ENCODE results near the gene CD247.

The CD247 gene

DNA sequence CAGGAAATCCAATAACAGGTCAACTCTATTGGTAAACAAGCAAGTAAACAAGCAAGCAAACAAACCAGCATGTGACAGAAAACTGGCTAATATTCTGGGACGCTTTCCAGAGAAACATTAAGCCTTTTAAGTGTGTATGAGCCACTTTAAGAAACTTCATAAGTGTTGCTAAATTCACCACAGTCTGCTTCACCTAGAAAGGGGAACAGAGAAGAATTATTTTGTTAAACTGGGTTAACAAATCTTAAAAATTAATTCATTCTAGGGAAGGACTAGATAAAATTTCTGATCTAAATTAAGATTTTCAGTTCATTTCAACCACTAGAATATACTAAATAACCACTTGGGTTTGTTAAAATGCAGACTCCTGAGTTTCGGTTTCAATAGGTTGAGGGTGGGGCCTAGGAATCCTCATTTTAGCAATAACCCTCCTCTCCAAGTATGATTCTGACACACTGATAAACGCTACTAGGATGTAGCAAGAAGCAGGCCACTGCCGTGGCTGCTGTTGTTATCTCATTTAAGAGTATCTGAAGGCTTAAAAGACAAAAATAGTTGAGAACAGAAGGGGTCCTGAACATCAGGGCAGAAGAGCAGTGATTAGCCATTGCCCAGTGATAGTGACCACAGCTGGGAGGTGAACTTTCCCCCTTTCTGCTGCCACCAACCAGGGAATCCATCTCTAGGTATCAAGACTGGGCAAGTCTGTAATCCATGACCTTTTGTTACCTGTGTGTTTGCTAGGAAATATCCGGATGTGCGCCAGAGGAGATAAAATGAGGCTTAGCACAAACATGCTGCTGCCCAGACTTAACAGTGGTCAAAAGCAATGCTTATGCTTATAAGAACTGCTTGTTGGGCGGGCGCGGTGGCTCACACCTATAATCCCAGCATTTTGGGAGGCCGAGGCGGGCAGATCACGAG lies 24.0 kb upstream of the CD247 start:
- DNase-seq (ENCODE audit: insufficient read length, low spot score): no peak
- FAIRE-seq: peak; percentile 86

DNA sequence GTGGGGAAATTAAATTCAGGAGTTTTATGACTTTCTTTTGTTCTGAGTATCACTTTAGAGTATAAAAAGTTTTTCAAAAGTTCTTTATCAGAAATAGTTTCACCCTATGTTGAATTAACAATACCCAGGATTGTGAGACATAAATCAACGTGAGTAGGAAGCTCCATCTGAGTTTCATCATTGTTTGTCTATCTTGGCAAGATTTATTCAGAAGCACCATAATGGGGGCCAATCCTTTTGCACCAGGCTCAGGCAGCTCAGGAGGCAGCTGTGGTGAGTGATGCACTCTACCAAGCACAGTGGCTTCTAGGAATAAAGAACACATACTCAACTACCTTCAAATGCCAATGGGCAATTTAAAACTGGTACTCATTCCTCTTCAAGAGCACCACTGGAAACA lies 23.3 kb upstream of the CD247 start:
- no peak for FAIRE-seq

DNA sequence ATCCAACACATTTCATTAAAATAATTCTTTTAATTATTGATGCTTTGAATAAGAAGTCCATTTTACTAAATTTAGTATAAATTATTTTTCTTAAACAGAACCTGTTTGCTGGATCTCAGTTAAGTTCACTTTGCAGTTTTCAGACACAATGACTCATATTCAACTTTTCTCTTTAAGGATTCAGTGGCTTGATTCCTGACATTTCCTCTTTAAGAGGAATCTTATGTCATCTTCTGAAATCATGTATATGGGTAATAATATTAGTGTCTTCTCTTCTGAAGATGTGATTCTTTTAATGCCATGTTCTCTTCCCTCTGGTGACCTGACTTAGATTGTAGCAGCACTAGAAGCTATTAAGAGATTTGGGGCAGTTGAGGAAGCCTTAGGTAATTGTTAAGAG lies 22.7 kb upstream of the CD247 start:
- no peak for FAIRE-seq
- DNase-seq (ENCODE audit: insufficient read length, low spot score): no peak

More for the DNA sequence above, 23.3 kb upstream of the CD247 start:
- no peak for DNase-seq (ENCODE audit: insufficient read length, low spot score)

DNA sequence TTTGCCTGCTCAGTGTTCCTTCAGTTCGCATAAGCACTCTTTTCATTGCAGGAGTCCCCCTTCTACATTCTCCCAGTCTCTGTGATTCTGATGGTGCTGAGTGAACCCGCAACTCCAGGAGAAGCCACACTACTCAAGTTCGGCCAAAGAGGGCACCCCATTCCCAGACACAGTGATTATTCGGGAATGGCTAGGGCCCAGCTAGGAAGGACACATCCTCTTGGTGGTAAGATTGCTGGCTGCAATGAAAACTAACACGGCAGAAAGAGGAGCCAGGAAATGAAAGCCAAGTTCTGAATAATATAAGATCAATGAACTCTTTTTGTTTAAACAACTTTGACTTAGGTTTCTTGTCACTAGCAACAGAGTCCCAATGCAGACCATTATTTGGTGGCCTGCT lies 20.3 kb upstream of the CD247 start:
- no peak for FAIRE-seq
- DNase-seq (ENCODE audit: insufficient read length, low spot score): no peak

DNA sequence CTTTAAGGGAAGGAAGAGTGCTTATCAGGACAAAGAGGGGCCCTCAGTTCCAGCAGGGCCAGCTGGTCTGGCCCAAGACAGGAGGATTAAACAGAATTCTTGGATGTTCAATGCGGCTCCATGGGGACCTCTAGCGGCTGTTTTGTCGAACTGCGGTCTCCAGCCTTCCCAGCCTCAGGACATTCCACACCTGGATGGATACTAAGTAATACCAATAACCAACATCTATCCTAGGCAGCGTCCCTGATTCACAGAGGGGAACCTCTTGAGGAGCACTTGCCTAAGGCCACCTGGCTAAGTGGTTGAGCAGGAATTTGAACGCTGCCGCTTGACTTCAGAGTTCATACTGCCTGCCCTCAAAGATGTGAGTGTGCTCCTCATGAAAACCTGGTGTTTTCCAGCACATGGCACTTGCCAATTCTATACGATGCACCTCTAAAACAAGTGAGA lies 15.5 kb upstream of the CD247 start:
- FAIRE-seq (peak; percentile 97), DNase-seq (ENCODE audit: insufficient read length, low spot score) (peak; percentile 61)

DNA sequence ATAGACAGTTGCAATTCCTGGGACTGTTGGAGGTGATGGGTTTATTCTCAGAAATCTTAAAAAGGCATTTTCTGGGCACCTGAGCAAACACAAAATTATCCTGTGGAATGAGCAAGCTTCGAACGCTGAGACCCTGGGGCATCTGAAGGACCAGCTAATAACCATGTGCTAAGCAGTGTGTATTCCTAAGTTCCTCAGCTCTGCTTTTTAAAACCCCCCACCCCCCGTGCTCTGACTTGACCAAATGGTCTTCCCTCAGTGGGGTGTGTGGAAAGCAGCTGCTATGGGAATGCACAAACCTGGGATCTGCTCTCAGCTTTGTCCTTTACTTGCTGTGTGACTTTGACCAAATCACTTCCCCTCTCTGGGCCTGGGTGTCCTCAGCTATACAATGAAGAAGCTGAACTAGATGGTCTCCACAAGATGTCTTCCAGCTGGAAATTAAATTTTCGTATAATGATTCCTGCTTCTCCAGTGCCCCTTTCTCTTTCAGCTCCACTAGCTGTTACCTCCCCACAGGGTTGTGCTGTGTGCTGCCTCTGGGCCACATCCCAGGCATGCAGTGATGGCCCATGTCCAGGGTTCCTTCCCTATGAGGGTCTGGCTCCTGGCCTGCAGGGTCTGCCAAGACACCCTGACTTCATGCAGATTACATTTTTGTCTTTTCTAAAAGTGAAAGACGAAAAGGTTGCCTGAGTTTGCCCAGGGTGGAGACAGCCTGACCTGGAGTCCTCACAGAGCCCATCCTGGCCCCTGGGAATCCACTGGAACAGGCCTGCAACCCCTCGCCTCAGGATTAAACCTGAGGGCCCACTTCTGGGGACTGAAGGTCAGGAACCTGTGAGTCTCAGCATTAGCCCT lies 14.9 kb upstream of the CD247 start:
- FAIRE-seq (no peak), DNase-seq (ENCODE audit: insufficient read length, low spot score) (no peak)

DNA sequence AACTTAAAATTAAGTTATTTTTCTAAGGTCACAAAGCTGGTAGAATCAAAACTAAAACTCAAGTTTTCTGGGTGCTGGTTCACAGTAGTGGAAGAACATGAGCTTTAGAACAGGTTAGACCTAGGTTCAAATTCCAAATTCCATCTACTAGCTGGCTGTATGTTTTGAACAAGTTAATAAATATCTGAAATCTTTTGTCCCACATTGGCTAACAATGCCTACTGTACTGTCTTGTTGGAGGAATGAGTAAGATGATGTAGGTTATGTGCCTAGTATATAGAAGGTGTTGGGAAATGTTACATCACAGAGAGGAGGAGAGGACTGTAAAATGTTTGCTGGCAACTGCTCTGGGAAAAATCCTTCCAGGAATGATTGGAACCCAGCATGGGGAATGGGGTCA lies 14.0 kb upstream of the CD247 start:
- no peak for FAIRE-seq

DNA sequence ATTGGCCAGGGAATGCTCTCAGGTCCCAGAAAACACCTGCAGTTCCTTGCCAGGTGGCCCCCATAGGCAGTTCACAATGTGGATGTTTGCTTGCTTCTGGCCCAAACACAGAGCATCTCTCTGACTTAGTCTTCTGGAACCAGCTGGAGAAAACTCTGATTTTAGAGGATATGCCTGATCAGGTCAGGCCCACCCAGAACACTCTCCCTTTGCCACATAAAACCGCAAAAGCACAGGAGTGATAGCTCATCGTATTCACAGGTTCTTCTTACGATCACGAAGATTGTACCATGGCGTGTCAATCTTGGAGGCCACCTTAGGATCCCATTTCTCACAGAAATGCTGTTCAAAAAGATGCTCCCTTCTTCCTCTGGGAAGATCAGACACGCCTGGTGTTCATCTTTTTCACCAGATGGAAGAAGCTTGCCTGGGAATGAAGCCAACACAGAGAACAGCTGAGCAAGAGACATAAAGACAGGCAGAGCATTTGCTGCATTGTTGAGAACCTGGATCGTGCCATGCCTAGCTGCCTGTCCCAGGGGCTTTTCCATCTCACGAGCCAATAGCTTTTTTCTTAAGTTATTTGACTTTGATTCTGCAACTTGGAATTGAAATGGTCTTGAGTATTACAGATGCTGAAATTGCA lies 11.6 kb upstream of the CD247 start:
- FAIRE-seq: no peak
- DNase-seq (ENCODE audit: insufficient read length, low spot score): no peak

More for the DNA sequence above, 14.0 kb upstream of the CD247 start:
- no peak for DNase-seq (ENCODE audit: insufficient read length, low spot score)

DNA sequence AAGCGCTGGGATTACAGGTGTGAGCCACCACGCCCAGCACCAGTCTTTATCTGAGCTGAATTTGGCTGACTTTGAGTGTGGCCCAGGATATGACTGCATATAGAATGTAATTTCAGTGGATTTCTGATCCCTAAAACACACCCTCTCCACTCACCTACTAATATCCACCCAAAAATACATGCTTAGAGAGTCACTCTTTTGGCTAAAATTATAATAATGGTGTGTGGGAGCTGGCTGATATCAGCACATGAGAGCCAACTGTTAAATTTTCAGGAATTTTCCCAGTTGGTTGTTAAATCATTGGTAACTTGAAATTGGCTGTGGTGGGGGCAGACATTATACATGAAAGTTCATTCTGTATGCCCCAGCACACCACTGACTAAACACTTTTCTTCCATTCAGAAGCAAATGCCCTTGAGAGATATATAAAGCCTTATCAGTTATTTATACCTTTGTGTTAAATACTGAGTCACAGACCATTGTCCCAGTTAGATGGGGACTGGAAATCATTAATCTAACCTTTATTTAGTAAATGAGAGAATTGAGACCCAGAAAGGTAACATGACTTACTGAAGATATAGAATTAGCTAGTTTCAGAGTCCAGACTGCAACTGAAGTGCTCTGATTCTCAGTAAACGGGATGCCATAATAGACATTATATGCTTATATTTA lies 9.9 kb upstream of the CD247 start:
- DNase-seq (ENCODE audit: insufficient read length, low spot score): no peak
- FAIRE-seq: no peak

DNA sequence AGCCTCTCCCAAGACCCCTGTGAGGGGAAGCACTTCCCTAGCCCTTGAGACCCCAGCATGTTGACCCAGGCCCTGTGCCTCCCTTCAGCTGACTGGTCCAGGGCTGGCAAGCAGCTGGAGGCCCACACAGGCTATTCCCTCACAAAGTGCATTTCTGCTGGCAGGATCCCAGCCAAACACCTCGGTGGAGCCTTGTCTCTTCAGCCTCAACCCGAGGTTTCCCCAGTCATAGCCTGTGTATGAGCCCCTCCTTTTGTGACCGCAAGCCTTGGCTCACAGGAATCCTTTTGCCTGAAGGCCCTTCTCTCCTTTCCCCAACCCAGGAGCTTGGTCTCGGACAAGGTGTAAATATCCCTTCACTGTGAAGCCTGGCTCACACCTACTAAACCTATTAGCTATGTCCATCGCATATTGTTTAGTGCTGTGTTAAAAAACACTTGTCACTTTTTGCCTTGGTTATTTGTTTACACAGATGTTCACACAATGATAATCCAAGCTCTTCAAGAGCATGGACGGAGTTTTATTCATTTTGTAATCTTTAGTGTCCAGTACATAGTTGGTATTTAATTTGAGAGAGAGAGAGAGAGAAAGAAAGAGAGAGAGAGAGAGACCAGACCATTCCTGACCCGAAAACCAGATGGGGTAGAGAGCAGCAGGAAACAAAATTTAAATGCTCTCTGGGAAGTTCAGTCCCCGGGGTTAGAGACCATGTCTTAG lies 8.5 kb upstream of the CD247 start:
- FAIRE-seq: no peak
- no peak for DNase-seq (ENCODE audit: insufficient read length, low spot score)

DNA sequence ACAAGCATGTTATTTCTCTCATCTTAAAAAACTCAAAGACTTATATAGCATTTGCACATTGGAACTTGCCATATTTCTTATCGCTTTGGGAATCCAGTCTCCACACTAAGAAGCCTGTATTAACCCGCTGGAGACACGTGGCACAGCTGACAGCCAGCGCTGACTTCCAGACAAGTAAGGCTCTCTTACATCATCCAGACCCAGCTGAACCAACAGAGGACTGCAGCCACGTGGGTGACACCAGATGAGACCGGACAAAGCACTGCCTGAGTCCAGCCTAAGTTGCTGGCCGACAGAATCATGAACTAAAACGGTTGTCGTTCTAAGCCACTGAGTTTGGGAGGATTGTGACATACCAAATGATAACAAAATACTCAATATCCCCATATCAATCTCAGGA lies 6.3 kb upstream of the CD247 start:
- DNase-seq (ENCODE audit: insufficient read length, low spot score) (no peak), FAIRE-seq (no peak)

DNA sequence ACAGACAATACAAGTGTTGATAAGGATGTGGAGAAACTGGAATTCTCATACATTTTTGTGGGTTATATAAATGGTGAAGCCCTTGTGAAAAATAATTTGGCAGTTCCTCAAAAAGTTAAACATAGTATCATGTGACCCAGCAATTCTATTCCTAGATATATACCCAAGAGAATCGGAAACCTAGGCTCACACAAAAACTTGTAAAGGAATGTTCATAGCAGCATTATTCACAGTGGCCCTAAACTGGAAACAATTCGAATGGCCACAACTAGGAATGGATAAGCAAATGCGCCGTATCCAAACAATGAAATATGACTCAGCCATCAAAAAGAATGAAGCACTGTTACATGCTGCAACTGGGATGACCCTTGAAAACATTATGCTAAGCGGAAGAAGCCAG lies 3.9 kb upstream of the CD247 start:
- no peak for DNase-seq (ENCODE audit: insufficient read length, low spot score)

DNA sequence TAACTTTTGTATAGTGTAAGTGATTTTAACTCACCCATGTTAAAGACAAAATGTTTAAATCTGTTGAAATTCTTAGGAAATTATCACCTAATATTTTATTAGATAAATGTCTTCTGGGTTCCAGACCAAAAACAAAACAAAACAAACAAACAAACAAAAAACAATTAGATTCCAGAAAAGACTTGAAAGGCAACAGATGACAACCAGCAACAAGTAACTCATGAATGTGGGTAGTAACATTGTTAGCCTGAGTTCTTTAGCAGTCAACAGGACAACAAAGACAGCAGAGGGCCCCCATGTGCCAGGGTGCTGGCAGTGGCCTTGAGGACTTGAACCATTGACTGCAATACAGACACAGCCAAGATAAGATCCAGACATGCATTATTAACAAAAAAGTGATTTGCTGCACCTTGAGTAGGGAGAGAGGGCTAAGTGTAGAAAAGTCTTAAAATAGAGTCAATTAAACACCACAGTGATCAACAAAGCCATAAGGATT lies 2.4 kb upstream of the CD247 start:
- no peak for DNase-seq (ENCODE audit: insufficient read length, low spot score)
- FAIRE-seq: no peak

More for the DNA sequence above, 3.9 kb upstream of the CD247 start:
- FAIRE-seq: no peak

DNA sequence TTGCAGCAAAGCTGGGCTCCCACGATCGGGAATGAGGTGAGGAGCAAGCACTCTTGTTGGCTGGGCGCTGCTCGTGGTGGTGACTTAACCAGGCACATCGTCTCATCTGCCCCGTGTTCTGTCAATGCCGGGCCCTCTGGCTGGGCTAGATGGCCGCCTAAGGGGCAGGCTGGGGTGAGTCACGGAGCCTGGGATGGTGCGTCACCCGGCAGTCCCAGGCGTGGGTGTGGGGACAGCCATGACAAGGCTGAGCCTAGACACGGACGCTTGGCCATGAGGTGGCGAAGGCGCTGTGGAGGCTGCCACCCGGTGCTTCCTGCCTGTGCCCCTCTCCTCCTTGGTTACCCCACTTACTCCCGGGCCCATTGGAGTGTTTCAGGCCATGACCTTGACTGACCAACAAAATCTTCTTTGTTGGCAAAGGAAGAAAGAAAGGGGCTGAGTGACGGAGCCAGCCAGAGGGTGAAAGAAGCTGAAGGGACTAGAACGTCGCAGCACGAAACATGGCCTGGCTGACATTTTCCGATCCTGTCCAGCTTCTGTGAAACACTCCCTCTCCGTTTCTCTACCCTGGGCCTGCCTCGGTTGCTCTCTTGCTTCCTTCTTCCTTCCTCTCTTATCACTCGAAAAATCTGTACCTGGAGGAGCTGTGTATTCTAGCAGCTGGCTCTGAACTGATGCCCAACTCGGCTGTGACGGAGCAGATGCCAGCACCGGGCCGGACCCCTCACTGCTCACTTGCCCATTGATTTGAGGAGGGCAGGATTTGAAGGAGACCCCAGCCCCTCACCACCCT lies 596 bp downstream of the CD247 start:
- FAIRE-seq (no peak), DNase-seq (ENCODE audit: insufficient read length, low spot score) (no peak)

DNA sequence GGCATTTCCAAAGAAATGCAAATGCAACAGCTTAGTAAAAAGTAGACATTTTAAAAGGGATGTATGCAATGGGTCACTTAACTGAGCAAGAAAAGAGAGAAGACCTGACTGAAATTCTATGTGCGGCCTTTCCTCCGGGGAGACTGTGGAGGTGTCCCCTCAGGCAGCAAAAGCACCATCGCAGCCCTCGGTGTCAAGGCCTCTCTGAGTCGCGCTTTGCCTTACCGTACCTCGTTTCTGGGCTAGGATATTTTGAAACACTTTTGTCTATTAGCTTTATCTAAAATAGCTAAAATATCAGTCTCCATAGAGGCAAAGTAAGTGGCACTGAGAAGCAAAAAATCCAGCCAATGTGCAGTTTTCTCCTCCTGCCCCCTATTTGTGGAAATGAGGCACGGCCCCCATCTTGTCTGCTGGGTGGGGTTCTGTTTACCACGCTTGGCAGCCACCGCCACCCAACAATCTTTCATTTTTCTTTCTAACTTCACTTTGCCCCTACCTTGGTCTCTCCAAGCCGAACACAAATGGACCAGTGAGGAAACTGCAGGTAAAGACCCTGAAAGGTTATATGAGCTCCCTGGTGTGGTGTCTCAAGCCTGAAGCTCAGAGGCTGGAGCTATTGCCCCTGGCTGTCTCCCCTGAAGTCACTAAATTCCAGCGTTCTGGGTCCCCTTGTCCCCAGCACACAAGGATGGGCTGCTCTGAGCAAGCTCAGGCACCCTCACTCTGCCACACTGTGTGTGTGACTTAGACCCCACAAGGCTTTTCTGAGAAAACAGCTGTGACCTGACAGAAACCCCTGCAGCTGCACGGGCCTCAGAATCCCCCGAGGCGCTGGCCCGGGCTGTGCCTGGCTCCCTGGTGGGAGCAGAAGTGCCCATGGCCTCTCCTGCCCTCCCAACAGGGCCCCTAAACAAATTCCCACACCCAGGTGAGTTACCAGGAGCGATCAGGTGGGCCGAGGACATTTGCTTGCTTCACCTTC lies 1.6 kb downstream of the CD247 start:
- DNase-seq (ENCODE audit: insufficient read length, low spot score) (no peak), FAIRE-seq (no peak)

DNA sequence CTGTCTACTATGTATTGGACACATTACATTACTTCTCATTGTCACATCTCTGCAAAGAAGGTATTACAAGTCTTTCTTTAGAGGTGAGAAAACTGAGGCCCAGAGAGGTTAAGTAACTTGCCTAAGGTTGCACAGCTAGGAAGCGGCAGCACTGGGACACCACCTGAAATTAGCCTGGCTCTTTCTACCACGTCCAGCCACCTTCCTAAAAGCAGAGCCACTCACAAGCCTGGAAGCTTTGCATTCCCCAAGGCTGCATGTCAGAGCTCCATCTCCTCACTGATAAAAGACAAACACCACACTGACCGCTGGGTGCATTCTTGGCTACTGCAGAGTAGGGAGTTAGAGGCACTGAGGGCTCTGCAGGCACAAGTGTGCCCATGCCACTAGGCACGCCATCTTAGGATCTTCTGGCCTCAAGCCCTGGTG lies 2.4 kb downstream of the CD247 start:
- no peak for FAIRE-seq
- DNase-seq (ENCODE audit: insufficient read length, low spot score): no peak

DNA sequence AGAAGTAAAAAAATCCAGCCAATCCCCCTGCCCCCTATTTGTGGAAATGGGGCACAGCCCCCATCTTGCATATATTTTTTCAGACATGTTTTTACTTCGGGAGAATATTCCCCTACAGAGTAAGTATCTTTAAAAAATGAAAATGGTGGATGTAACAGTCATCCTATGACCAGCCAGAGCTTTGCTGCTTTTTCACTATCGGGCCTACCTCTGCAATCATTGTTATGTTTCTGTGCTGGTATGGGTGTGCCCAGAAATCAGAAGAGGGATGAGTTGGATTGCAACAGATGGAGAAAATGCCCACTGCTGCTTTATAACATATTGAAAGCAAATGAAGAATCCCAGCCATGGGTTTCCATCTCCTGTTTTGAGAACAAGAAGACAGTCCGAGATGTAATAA lies 2.9 kb downstream of the CD247 start:
- FAIRE-seq (no peak), DNase-seq (ENCODE audit: insufficient read length, low spot score) (no peak)

DNA sequence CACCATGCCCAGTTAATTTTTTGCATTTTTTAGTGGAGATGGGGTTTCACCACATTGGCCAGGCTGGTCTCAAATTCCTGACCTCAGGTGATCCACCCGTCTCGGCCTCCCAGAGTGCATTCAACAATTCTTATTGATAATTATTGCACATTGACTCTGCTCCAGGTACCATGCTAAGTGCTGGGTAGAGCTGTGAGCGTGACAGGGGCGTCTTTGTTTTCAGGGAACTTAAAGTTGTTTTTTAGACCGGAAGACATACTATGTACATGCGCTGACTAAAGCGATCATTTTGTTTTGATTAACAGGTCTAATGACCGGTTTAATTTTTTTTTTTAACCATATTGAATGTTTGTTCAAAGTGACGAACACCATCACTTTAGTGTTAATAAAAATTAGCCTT lies 4.0 kb downstream of the CD247 start:
- FAIRE-seq: no peak
- DNase-seq (ENCODE audit: insufficient read length, low spot score): no peak
